T1000 (cell line): ENCODE data around the gene XG.
"Not testable (repeated sequence)": the region's sequence is repeated elsewhere in the genome, so short reads cannot be mapped to it uniquely, and the experiment has no call there.

Source experiments
- DNase-seq: peaks from one replicate; lab custom pipeline; 2025; ENCODE audit warnings: mixed read lengths; lab: John Stamatoyannopoulos, UW

Gene XG

GRCh38 chrX:2751874-2752300 is at the start of gene XG:
Gene XG (plus strand): TSS chrX:2752040. CDS start chrX:2752275, 235 bp downstream.
- DNase-seq = not testable (repeated sequence)

GRCh38 chrX:2703991-2704369 is 47.9 kb upstream of the XG start:
- DNase-seq = no peak

GRCh38 chrX:2705046-2705832 is 46.6 kb upstream of the XG start:
- DNase-seq = no peak

GRCh38 chrX:2707334-2707760 is 44.5 kb upstream of the XG start:
- DNase-seq = no peak

- DNase-seq = no peak
Measured at GRCh38 chrX:2708021-2708420, 43.8 kb upstream of the XG start.

GRCh38 chrX:2708592-2709188 is 43.1 kb upstream of the XG start:
- DNase-seq = no peak

- DNase-seq = no peak
Measured at GRCh38 chrX:2709556-2709955, 42.3 kb upstream of the XG start.

GRCh38 chrX:2710041-2710840 is 41.6 kb upstream of the XG start:
- no peak for DNase-seq

GRCh38 chrX:2711441-2711840 is 40.4 kb upstream of the XG start:
- no peak for DNase-seq

GRCh38 chrX:2712428-2712827 is 39.4 kb upstream of the XG start:
- DNase-seq = no peak

GRCh38 chrX:2712890-2713840 is 38.7 kb upstream of the XG start:
- DNase-seq = no peak

GRCh38 chrX:2714551-2714950 is 37.3 kb upstream of the XG start:
- DNase-seq = no peak

GRCh38 chrX:2715066-2715600 is 36.7 kb upstream of the XG start:
- no peak for DNase-seq

GRCh38 chrX:2717312-2717711 is 34.5 kb upstream of the XG start:
- DNase-seq = no peak

- DNase-seq = no peak
Measured at GRCh38 chrX:2718821-2719220, 33.0 kb upstream of the XG start.

GRCh38 chrX:2719774-2720447 is 31.9 kb upstream of the XG start:
- DNase-seq = no peak

- no peak for DNase-seq
Measured at GRCh38 chrX:2723286-2723879, 28.5 kb upstream of the XG start.

GRCh38 chrX:2727264-2727663 is 24.6 kb upstream of the XG start:
- DNase-seq = not testable (repeated sequence)

- no peak for DNase-seq
Measured at GRCh38 chrX:2732076-2732475, 19.8 kb upstream of the XG start.

GRCh38 chrX:2732649-2733048 is 19.2 kb upstream of the XG start:
- no peak for DNase-seq
